ENCODE measurements around the gene LACTB. TPM values are rescaled to one million over a fixed set of nuclear protein-coding genes. Genes with fewer than 3 reads are reported as not detected.
A peak's percentile ranks its signal among the peaks of the same experiment; 100 is the strongest.

Gene LACTB
- total and polyA plus RNA-seq, 2 of the 4 experiments (the other 2 are of a cell fraction), result 12.9 to 32.7 TPM

DNA sequence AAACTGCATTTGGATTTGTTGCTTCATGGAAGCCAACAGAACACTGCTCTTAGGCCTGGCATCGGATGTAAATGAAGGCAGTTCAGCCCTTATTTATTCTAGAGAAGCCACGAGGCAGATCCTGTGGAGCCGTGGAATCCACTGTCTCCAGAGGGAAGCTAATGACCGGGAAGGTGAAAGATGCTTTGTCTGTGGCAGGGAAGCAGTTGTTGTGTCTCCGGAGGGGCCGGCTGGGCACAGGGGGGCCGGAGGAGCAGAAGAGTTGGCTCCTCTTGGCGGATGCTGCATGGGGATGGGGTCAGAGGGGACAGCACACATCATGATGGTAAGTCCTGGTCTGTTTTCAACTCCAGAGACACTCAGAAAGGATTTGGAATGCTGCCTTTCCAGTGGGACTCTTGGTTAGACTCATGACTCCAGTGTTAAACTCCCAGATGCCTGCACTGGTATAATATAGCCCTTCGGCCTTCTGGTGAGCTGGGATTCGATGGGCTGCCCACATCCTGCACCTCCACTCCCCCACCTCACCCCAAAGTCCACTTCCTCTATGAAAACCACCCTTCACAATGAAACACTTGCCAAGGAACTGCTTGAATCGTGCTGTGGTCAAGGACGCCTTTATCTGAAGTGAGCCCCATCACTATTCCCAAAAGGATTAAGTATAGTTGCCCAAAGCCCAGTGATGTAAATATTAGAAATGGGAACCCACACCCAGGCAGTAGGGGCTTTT is 45.5 kb upstream of the LACTB start:
- 54% methylated on average over 7 of the region's 12 CpGs; no CpG with 5 or more reads in 1 of the 2 experiments for WGBS, 2 experiments (ENCODE audit: extremely low coverage in 2 of 2, insufficient read length in 1 of 2)
- Histone ChIP-seq H3K9me3 (ENCODE audit: control insufficient read depth, insufficient read depth, low read length) (no peaks in the 10 kb centered on the region), H2AK9ac (replicated peaks; ENCODE audit: low read depth, low read length, poor library complexity) (peak overlapping the region; percentile 6), H3K27ac (ENCODE audit: insufficient read depth, low read length) (peak overlapping the region; percentile 22; the same call in 1 of the 2 replicates), H4K8ac (ENCODE audit: low read depth in 2 of 2, low read length in 2 of 2) (peak overlapping the region; percentile 29 to 53; a peak in 3 of 4 replicates), H3K79me1 (ENCODE audit: low read depth in 1 of 2, low read length in 2 of 2) (0 out of 4 replicates have a peak, but pooled peaks cover 0 to 2% of the 10 kb centered on the region in 2 experiments), H3K14ac (replicated peaks; ENCODE audit: low read depth, low read length) (peak overlapping the region; percentile 49; the same call in 1 of the 2 replicates), H2BK5ac (ENCODE audit: low read depth, low read length, poor library complexity, severe bottlenecking) (peak overlapping the region; percentile 24), H3K36me3 (ENCODE audit: control insufficient read depth, insufficient read depth, low read length) (peaks cover 9% of the 10 kb centered on the region), H3K56ac (ENCODE audit: extremely low read depth, insufficient read depth, low read length) (no peak overlapping the region), H3K18ac (ENCODE audit: low read depth, low read length) (peak overlapping the region; percentile 58), H2AK5ac (ENCODE audit: low read depth, low read length) (peak overlapping the region; percentile 5; the same call in 1 of the 2 replicates), H3K4me3 (ENCODE audit: insufficient read depth, low read depth, low read length) (no peak overlapping the region), H2BK120ac (ENCODE audit: low read depth, low read length) (peak overlapping the region; percentile 21; the same call in 1 of the 2 replicates), H3K9ac (ENCODE audit: low read depth, low read length) (no peak overlapping the region), H3K27me3 (ENCODE audit: control insufficient read depth, insufficient read depth, low read length) (no peaks in the 10 kb centered on the region), H4K91ac (ENCODE audit: insufficient read depth, low read depth, low read length) (peak overlapping the region; percentile 14; the same call in 1 of the 2 replicates), H2BK15ac (ENCODE audit: low read depth, low read length) (peak overlapping the region; percentile 23; the same call in 2 of the 3 replicates), H3K9me1 (ENCODE audit: insufficient read depth, low read length) (peaks cover 23% of the 10 kb centered on the region), H3K4ac (ENCODE audit: low read depth, low read length) (peak overlapping the region; percentile 9), H3K4me2 (ENCODE audit: low read depth, low read length) (no peak overlapping the region; the same call in 1 of the 2 replicates), H2BK20ac (ENCODE audit: low read depth, low read length) (peak overlapping the region; percentile 59), H4K5ac (ENCODE audit: low read depth, low read length) (peak overlapping the region; percentile 61; the same call in 1 of the 2 replicates), H2AFZ (replicated peaks; ENCODE audit: low read length, poor library complexity) (peak overlapping the region; percentile 71), H3K4me1 (ENCODE audit: control insufficient read depth, insufficient read depth, low read length) (peaks cover 24% of the 10 kb centered on the region), H3K23ac (ENCODE audit: low read depth, low read length) (0 out of 2 replicates have a peak overlapping the region, but pooled peaks have one; percentile 7), H4K20me1 (ENCODE audit: insufficient read depth, low read length) (peaks cover 22% of the 10 kb centered on the region)
- no peak for ATAC-seq (ENCODE audit: low read depth)
- intact Hi-C loops (cut with micrococcal nuclease) (no loop called here), dilution Hi-C loops (cut with HindIII; ENCODE audit: low sequenced_read_pairs, unreplicated experiment) (no loop called here), in situ Hi-C loops (cut with MboI; ENCODE audit: low sequenced_read_pairs) (no loop called here)
- no peak for DNase-seq
- BruUV-seq (replicated peaks), result no TSS peak
- POLR2A ChIA-PET (ENCODE audit: unreplicated experiment), result no interaction called here
- CTCF ChIA-PET, result interaction anchor here (0.6 to 0.7 kb wide), 2 partner anchors 74 to 258 kb away, joined by 3 read pairs; no protein-coding TSS in a partner anchor
- TF ChIP-seq FOS (IDR thresholded peaks at IDR 0.05; ENCODE audit: low read depth, low read length) (no peak), MXI1 (IDR thresholded peaks at IDR 0.05; ENCODE audit: borderline replicate concordance, low read depth, low read length) (no peak), NFE2L2 (IDR thresholded peaks at IDR 0.05; ENCODE audit: low read depth, low read length) (no peak), CEBPB (IDR thresholded peaks at IDR 0.05; ENCODE audit: low read depth, low read length) (no peak), RAD21 (IDR thresholded peaks at IDR 0.05; ENCODE audit: low read length) (no peak), BHLHE40 (IDR thresholded peaks at IDR 0.05; ENCODE audit: low read depth, low read length) (no peak), MAFK (IDR thresholded peaks at IDR 0.05; ENCODE audit: low read depth, low read length) (no peak)

All from IMR-90 (cell line).